Smooth muscle cell (in vitro differentiated cells): ENCODE data around the gene AIFM2. TPM values are rescaled to one million over a fixed set of nuclear protein-coding genes. Genes with fewer than 3 reads are reported as not detected.
"Not testable (repeated sequence)": the region's sequence is repeated elsewhere in the genome, so short reads cannot be mapped to it uniquely, and the experiment has no call there.

ENCODE experiments used
- DNase-seq: peaks from one replicate; lab custom pipeline; 2025; ENCODE audit not compliant: unreplicated experiment; lab: John Stamatoyannopoulos, UW
- H2AFZ ChIP-seq: fragments of 200-600 bp; sonication (generic); 2 replicates; pipeline ENCODE4 v1.6.0; 2016; ENCODE audit warnings: antibody characterized with exemption, low read depth, mild to moderate bottlenecking
- H3F3A ChIP-seq: fragments of 200-600 bp; sonication (generic); 2 replicates; pipeline ENCODE4 v1.6.0; 2017; ENCODE audit warnings: antibody characterized with exemption, low read depth
- H3K27ac ChIP-seq: fragments of 200-600 bp; sonication (generic); 2 replicates; pipeline ENCODE4 v1.5.1; 2016; ENCODE audit warnings: low read depth, mild to moderate bottlenecking
- H3K27me3 ChIP-seq: fragments of 200-600 bp; sonication (generic); 2 replicates; pipeline ENCODE4 v1.6.1; 2016; ENCODE audit warnings: low read depth, mild to moderate bottlenecking
- H3K36me3 ChIP-seq: fragments of 200-600 bp; sonication (generic); 2 replicates; pipeline ENCODE4 v1.5.1; 2016; ENCODE audit warnings: low read depth
- H3K4me1 ChIP-seq: fragments of 200-600 bp; sonication (generic); 2 replicates; pipeline ENCODE4 v1.5.1; 2016; ENCODE audit warnings: low read depth
- H3K4me2 ChIP-seq: fragments of 200-600 bp; sonication (generic); 2 replicates; pipeline ENCODE4 v1.6.0; 2016; ENCODE audit warnings: mild to moderate bottlenecking
- H3K4me3 ChIP-seq: fragments of 200-600 bp; sonication (generic); 2 replicates; pipeline ENCODE4 v1.5.1; 2016; ENCODE audit warnings: mild to moderate bottlenecking
- H3K79me2 ChIP-seq: fragments of 200-600 bp; sonication (generic); 2 replicates; pipeline ENCODE4 v1.6.0; 2016; ENCODE audit warnings: low read depth, mild to moderate bottlenecking
- H3K9ac ChIP-seq: fragments of 200-600 bp; sonication (generic); 2 replicates; pipeline ENCODE4 v1.6.0; 2016; ENCODE audit warnings: low read depth
- H3K9me3 ChIP-seq: fragments of 200-600 bp; sonication (generic); replicated peaks from 2 replicates; pipeline ENCODE4 v1.5.1; 2016; ENCODE audit warnings: low read depth
- H4K20me1 ChIP-seq: fragments of 200-600 bp; sonication (generic); 2 replicates; pipeline ENCODE4 v1.6.0; 2016; ENCODE audit warnings: low read depth
- CTCF ChIP-seq: fragments of 200-600 bp; sonication (generic); IDR thresholded peaks from 2 replicates; pipeline ENCODE4 v1.5.1; 2017; ENCODE audit warnings: borderline replicate concordance, mild to moderate bottlenecking, antibody characterized with exemption; ENCODE audit not compliant: insufficient read depth, poor library complexity, severe bottlenecking
- WGBS: methylation state at CpG from one replicate; pipeline ENCODE4 v1.1.7; 2016; ENCODE audit warnings: low lambda C conversion rate; 5-methylcytosine and 5-hydroxymethylcytosine counted together
- polyA plus RNA-seq: library from polyadenylated mRNA; unstranded; fragments of >200 nt; fragmentation: Nextera tagmentation; extraction: Ambion mirVana; gene quantifications from 2 replicates; pipeline ENCODE4 v1.2.1, GENCODE V29; 2016
- total RNA-seq: library from RNA; depleted of rRNA; stranded (reverse); fragments of >200 nt; gene quantifications from 2 replicates; pipeline ENCODE4 v1.2.3, GENCODE V29; 2014

Gene AIFM2
- total and polyA plus RNA-seq, 2 experiments from 2014 or later: 2.2 to 3.6 TPM

GRCh38 chr10:70124415-70124814, 8.2 kb downstream of the AIFM2 start:
- Histone ChIP-seq H3K79me2 (no peaks in the 10 kb centered on the region), H3F3A (no peaks in the 10 kb centered on the region), H2AFZ (no peak overlapping the region), H3K9ac (no peak overlapping the region), H3K36me3 (no peaks in the 10 kb centered on the region), H3K4me2 (no peak overlapping the region), H3K4me1 (no peaks in the 10 kb centered on the region), H3K4me3 (no peak overlapping the region), H3K9me3 (no peaks in the 10 kb centered on the region), H3K27ac (no peak overlapping the region), H3K27me3 (no peaks in the 10 kb centered on the region), H4K20me1 (no peaks in the 10 kb centered on the region)
- no peak for TF ChIP-seq CTCF
- DNase-seq: no peak
- WGBS: 86% methylated on average over 1 of the region's 1 CpG

- Histone ChIP-seq H3K4me3 (no peak overlapping the region), H3K4me1 (no peaks in the 10 kb centered on the region), H3K4me2 (no peak overlapping the region), H4K20me1 (no peaks in the 10 kb centered on the region), H3K9me3 (no peaks in the 10 kb centered on the region), H3K36me3 (no peaks in the 10 kb centered on the region), H3K9ac (no peak overlapping the region), H3K79me2 (no peaks in the 10 kb centered on the region), H2AFZ (no peak overlapping the region), H3F3A (no peaks in the 10 kb centered on the region), H3K27me3 (no peaks in the 10 kb centered on the region), H3K27ac (no peak overlapping the region)
- TF ChIP-seq CTCF: no peak
- no peak for DNase-seq
- 93% methylated on average over 10 of the region's 10 CpGs for WGBS
Measured at GRCh38 chr10:70123817-70124216, 8.8 kb downstream of the AIFM2 start.

- H3K4me3 ChIP-seq, H4K20me1 ChIP-seq, H3K27me3 ChIP-seq, H3K4me1 ChIP-seq, H3F3A ChIP-seq, H3K9ac ChIP-seq, H2AFZ ChIP-seq, H3K36me3 ChIP-seq, H3K4me2 ChIP-seq, H3K79me2 ChIP-seq, DNase-seq, H3K9me3 ChIP-seq, H3K27ac ChIP-seq: not testable (repeated sequence)
- 98% methylated on average over 9 of the region's 9 CpGs for WGBS
Measured at GRCh38 chr10:70123166-70123565, 9.5 kb downstream of the AIFM2 start.

GRCh38 chr10:70122742-70123141, 9.9 kb downstream of the AIFM2 start:
- DNase-seq: no peak

More at GRCh38 chr10:70122742-70123141, 9.9 kb downstream of the AIFM2 start:
- 88% methylated on average over 5 of the region's 5 CpGs for WGBS
- H3K4me1 ChIP-seq: no peaks in the 10 kb centered on the region
- H3K27me3 ChIP-seq: no peaks in the 10 kb centered on the region
- H3K27ac ChIP-seq: no peak overlapping the region
- no peaks in the 10 kb centered on the region for H3K36me3 ChIP-seq
- no peaks in the 10 kb centered on the region for H3K9me3 ChIP-seq
- no peaks in the 10 kb centered on the region for H3K79me2 ChIP-seq
- H3K9ac ChIP-seq: no peak overlapping the region
- no peak overlapping the region for H3K4me3 ChIP-seq
- no peak overlapping the region for H3K4me2 ChIP-seq
- H3F3A ChIP-seq: no peaks in the 10 kb centered on the region
- no peak for TF ChIP-seq CTCF
- H2AFZ ChIP-seq: no peak overlapping the region
- H4K20me1 ChIP-seq: no peaks in the 10 kb centered on the region
